ENCODE data around the gene ZNF486.
"Not testable (repeated sequence)": the region's sequence is repeated elsewhere in the genome, so short reads cannot be mapped to it uniquely, and the experiment has no call there.

The ZNF486 gene

DNA sequence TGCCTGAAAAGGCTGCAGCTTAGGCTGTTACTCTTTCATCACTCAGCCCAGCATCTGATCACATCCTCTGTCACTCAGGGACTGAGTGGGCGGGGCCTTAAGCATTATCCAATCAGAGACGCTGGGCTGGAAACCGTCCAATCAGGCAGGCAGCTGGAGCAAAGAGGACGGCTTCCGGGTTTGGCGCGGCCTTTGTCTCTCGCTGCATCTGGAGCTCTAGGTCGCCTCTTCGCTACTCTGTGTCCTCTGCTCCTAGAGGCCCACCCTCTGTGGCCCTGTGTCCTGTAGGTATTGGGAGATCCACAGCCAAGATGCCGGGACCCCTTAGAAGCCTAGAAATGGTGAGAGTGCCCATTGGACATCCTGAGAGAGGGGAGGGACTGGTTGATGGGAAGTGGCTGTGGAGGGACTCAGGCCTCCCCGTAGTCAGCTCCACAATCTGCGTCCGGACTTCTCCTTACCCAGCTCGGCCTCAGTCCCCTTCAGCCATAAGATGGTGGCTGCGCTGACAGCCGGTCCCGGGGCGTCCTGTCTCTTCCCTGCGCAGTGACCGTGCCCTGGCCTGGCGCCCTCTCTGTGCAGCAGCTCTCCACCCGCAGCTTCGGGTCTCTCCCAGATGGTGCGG is at the start of gene ZNF486:
TSS of gene ZNF486 (plus strand) at position 195 of the 625 bp plus-strand sequence. CDS start at position 312, 117 bp downstream.
- H3K36me3 Mint-ChIP-seq (ENCODE audit: low read depth), result peaks cover 54% of the 10 kb centered on the region
- H3K4me3 Mint-ChIP-seq, result peak within 1 kb of the TSS; percentile 96
- peaks cover 27% of the 10 kb centered on the region for H3K4me1 Mint-ChIP-seq
- H3K9me3 Mint-ChIP-seq, result peaks cover 33% of the 10 kb centered on the region
- ATAC-seq, result peak; percentile 95
- no peaks in the 10 kb centered on the region for H3K27me3 Mint-ChIP-seq
- H3K27ac Mint-ChIP-seq, result peak within 1 kb of the TSS; percentile 87
- DNase-seq, result peak; percentile 90

DNA sequence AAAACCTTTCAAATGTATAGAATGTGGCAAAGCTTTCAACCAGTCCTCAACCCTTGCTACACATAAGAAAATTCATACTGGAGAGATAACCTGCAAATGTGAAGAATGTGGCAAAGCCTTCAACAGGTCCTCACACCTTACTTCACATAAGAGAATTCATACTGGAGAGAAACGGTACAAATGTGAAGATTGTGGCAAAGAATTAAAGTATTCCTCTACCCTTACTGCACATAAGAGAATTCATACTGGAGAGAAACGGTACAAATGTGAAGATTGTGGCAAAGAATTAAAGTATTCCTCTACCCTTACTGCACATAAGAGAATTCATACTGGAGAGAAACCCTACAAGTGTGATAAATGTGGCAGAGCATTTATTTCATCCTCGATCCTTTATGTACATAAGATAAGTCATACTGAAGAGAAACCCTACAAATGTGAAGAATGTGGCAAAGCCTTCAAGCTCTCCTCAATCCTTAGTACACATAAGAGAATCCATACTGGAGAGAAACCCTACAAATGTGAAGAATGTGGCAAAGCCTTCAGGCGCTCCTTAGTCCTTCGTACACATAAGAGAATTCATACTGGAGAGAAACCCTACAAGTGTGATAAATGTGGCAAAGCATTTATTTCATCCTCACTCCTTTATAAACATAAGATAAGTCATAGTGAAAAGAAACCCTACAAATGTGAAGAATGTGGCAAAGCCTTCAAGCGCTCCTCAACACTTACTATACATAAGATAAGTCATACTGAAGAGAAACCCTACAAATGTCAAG is 48.8 kb upstream of the ZNF486 start:
- H3K27ac Mint-ChIP-seq, DNase-seq, H3K4me3 Mint-ChIP-seq, H3K27me3 Mint-ChIP-seq, H3K4me1 Mint-ChIP-seq, ATAC-seq: not testable (repeated sequence)
- H3K36me3 Mint-ChIP-seq (ENCODE audit: low read depth), result peaks cover 69% of the 10 kb centered on the region
- H3K9me3 Mint-ChIP-seq, result peaks cover 48% of the 10 kb centered on the region

DNA sequence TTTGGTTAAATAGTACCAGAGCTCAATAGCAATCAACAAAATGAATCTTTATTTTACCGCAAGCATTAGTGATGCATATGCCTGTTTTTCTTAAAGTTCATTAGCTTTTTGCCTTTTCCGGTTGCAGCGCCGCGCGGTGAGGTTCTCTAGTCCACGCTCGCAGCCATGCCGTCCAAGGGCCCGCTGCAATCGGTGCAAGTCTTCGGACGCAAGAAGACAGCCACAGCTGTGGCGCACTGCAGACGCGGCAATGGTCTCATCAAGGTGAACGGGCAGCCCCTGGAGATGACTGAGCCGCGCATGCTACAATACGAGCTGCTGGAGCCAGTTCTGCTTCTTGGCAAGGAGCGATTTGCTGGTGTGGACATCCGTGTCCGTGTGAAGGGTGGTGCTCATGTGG is 42.1 kb upstream of the ZNF486 start:
- Mint-ChIP-seq H3K4me3 (no peak overlapping the region), H3K27ac (no peak overlapping the region), H3K9me3 (peaks cover 40% of the 10 kb centered on the region), H3K4me1 (no peaks in the 10 kb centered on the region), H3K27me3 (no peaks in the 10 kb centered on the region), H3K36me3 (ENCODE audit: low read depth) (peaks cover 57% of the 10 kb centered on the region)
- DNase-seq, result no peak
- ATAC-seq, result no peak

DNA sequence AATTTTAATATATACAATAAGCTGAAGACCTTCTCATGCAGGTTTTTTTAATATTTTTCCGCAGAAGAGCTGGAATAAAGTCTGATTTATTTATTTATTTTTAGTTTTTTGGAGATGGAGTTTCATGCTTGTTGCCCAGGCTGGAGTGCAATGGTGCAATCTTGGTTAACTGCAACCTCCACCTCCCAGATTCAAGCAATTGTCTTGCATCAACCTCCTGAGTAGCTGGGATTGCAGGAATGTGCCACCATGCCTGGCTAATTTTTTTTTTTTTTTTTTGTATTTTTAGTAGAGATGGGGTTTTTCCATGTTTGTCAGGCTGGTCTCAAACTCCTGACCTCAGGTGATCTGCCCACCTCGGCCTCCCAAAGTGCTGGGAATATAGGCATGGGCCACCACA is 34.1 kb upstream of the ZNF486 start:
- H3K9me3 Mint-ChIP-seq, result peaks cover 30% of the 10 kb centered on the region
- not testable (repeated sequence) for DNase-seq; H3K27ac Mint-ChIP-seq; ATAC-seq; H3K27me3 Mint-ChIP-seq; H3K4me3 Mint-ChIP-seq; H3K36me3 Mint-ChIP-seq (ENCODE audit: low read depth); H3K4me1 Mint-ChIP-seq

DNA sequence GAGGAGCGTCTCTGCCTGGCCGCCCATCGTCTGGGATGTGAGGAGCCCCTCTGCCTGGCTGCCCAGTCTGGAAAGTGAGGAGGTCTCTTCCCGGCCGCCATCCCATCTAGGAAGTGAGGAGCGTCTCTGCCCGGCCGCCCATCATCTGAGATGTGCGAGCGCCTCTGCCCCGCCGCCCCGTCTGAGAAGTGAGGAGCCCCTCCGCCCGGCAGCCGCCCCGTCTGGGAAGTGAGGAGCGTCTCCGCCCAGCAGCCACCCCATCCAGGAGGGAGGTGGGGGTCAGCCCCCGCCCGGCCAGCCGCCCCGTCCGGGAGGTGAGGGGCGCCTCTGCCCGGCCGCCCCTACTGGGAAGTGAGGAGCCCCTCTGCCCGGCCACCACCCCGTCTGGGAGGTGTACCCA is 29.3 kb upstream of the ZNF486 start:
- ATAC-seq; H3K4me3 Mint-ChIP-seq; H3K27me3 Mint-ChIP-seq; H3K4me1 Mint-ChIP-seq; DNase-seq; H3K27ac Mint-ChIP-seq; H3K36me3 Mint-ChIP-seq (ENCODE audit: low read depth): not testable (repeated sequence)
- H3K9me3 Mint-ChIP-seq, result peaks cover 30% of the 10 kb centered on the region

DNA sequence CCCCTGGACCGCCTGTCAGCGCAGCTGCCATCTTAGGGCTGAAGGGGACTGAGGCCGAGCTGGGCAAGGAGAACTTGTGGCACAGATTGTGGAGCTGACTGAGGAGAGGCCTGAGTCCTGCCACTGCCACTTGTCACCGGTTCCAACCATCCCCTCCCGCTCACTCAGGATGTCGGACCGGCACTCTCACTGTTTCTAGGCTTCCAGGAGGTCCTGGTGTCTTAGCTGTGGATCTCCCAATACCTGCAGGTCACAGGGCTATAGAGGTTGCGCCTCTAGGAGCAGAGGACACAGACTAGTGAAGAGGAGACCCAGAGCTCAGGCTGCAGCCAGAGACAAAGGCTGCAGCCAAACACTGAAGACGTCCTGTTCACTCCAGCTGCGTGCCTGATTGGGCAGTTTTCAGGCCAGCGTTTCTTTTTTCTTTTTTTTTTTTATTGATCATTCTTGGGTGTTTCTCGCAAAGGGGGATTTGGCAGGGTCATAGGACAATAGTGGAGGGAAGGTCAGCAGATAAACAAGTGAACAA is 15.3 kb upstream of the ZNF486 start:
- Mint-ChIP-seq H3K27ac (no peak overlapping the region), H3K27me3 (no peaks in the 10 kb centered on the region), H3K4me1 (no peaks in the 10 kb centered on the region), H3K4me3 (no peak overlapping the region), H3K36me3 (ENCODE audit: low read depth) (peaks cover 2% of the 10 kb centered on the region), H3K9me3 (no peaks in the 10 kb centered on the region)
- ATAC-seq (no peak), DNase-seq (no peak)

DNA sequence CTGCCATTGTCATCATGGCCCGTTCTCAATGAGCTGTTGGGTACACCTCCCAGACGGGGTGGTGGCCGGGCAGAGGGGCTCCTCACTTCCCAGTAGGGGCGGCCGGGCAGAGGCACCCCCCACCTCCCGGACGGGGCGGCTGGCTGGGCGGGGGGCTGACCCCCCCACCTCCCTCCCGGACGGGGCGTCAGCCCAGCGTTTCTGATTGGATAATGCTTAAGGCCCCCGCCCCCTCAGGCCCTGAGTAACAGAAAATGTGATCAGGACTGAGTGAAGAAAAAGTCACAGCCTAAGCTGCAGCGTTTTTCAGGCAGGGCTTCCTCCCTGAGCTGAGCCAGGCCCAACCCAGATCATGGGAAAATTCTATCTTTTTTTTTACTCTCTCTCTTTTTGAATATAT is 14.5 kb upstream of the ZNF486 start:
- not testable (repeated sequence) for H3K4me3 Mint-ChIP-seq; ATAC-seq; H3K9me3 Mint-ChIP-seq; DNase-seq; H3K27ac Mint-ChIP-seq; H3K27me3 Mint-ChIP-seq; H3K4me1 Mint-ChIP-seq; H3K36me3 Mint-ChIP-seq (ENCODE audit: low read depth)

DNA sequence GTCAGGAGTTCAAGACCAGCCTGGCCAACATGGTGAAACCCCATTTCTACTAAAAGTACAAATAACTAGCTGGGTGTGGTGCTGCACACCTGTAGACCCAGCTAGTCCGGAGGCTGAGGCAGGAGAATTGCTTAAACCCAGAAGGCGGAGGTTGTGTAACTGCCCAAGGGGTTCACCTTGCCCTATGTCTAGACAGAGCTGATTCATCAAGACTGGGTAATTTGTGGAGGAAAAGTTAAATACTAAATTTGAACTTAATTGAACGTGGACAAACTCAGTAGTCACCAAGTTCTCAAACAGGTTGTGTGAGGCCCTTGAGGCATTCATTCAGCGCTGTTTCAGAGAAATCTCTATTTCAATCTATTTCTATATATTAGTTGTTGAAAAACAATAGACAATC is 13.7 kb upstream of the ZNF486 start:
- H3K27ac Mint-ChIP-seq, result no peak overlapping the region
- H3K27me3 Mint-ChIP-seq, result no peaks in the 10 kb centered on the region
- no peaks in the 10 kb centered on the region for H3K4me1 Mint-ChIP-seq
- H3K9me3 Mint-ChIP-seq, result no peaks in the 10 kb centered on the region
- no peak for ATAC-seq
- H3K4me3 Mint-ChIP-seq, result no peak overlapping the region
- no peaks in the 10 kb centered on the region for H3K36me3 Mint-ChIP-seq (ENCODE audit: low read depth)
- DNase-seq, result no peak

DNA sequence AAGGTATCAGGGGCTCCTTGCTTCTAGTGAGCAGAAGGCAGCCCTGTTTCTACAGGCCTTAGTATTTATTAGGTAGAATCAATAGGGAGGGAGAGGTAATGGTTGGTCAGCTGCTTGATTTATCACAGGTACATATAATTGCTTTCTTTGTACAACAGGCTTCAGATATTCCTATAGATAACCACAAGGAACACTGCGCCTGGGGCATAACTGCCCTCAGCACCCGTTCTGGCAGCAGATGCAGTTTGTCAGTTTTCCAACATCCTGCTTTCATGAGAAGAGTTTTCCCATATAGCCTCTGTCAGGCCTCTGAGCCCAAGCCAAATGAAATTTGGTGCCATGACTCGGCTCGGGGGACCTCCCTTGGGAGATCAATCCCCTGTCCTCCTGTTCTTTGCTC is 12.4 kb upstream of the ZNF486 start:
- H3K27ac Mint-ChIP-seq, result no peak overlapping the region
- no peak for DNase-seq
- H3K4me1 Mint-ChIP-seq, result no peaks in the 10 kb centered on the region
- no peaks in the 10 kb centered on the region for H3K27me3 Mint-ChIP-seq
- ATAC-seq, result no peak
- H3K36me3 Mint-ChIP-seq (ENCODE audit: low read depth), result no peaks in the 10 kb centered on the region
- no peak overlapping the region for H3K4me3 Mint-ChIP-seq
- no peaks in the 10 kb centered on the region for H3K9me3 Mint-ChIP-seq

DNA sequence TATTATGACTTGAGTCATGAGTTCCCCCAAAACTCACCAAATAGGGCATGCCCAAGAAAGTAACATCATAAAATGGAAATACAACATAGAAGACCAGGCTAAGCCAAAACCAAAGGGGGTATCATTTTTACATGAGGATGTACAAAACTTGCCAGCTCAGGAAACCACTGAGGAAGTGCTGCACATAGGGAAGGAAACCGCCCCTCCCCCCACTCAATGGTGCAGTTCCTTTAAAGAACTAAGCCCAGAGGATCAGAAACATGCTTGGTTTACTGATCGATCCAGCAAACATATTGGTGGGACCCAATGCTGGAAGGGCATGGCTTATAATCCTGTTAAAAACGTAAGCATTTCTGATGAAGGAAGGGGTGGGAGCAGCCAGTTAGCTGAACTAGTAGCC is 4.2 kb upstream of the ZNF486 start:
- ATAC-seq, result no peak
- Mint-ChIP-seq H3K4me3 (no peak overlapping the region), H3K4me1 (peaks cover 20% of the 10 kb centered on the region), H3K27ac (no peak overlapping the region), H3K27me3 (no peaks in the 10 kb centered on the region), H3K9me3 (peaks cover 24% of the 10 kb centered on the region), H3K36me3 (ENCODE audit: low read depth) (peaks cover 18% of the 10 kb centered on the region)
- DNase-seq, result no peak

DNA sequence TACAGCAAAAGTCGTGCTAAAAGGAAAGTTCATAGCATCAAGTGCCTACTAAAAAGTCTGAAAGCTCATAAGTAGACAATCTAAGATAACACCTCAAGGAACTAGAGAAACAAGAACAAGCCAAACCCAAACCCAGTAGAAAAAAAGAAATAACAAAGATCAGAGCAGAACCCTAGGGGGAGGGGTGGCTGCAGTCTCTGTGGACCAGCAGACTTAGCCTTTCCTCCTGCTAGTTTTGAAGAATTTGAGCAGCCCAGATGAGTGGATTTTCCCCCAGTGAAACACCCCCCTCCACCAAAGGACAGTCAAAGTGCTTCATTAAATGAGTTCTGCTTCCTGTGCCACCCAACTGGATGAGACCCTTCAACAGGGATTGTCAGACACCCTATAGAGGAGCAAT is 2.6 kb upstream of the ZNF486 start:
- DNase-seq, result no peak
- Mint-ChIP-seq H3K27me3 (no peaks in the 10 kb centered on the region), H3K36me3 (ENCODE audit: low read depth) (peaks cover 30% of the 10 kb centered on the region), H3K9me3 (peaks cover 24% of the 10 kb centered on the region), H3K27ac (no peak overlapping the region), H3K4me1 (peaks cover 23% of the 10 kb centered on the region), H3K4me3 (no peak overlapping the region)
- ATAC-seq, result no peak

DNA sequence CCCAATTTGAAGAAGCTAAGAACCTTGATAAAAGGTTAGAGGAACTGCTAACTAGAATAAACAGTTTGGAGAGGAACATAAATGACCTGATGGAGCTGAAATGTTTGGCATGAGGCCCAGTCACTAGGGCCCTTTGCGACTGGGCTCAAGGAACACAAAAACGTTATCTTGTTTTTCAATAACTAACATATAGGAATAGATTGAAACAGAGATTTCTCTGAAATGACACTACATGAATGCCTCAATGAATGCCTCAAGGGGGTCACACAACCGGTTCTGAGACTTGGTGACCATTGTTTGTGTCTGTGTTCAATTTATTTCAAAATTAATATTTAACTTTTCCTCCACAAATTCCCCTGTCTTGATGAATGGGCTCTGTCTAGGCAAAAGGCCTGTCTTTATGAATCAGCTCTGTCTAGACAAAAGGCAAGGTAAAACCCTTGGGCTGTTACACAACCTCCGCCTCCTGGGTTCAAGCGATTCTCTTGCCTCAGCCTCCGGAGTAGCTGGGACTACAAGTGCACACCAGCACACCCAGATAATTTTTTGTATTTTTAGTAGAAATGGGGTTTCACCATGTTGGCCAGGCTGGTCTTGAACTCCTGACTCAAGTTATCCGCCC is 932 bp upstream of the ZNF486 start:
- Mint-ChIP-seq H3K4me1 (peaks cover 27% of the 10 kb centered on the region), H3K4me3 (no peak overlapping the region), H3K36me3 (ENCODE audit: low read depth) (peaks cover 44% of the 10 kb centered on the region), H3K27ac (no peak overlapping the region), H3K9me3 (peaks cover 28% of the 10 kb centered on the region), H3K27me3 (no peaks in the 10 kb centered on the region)
- DNase-seq (no peak), ATAC-seq (no peak)

DNA sequence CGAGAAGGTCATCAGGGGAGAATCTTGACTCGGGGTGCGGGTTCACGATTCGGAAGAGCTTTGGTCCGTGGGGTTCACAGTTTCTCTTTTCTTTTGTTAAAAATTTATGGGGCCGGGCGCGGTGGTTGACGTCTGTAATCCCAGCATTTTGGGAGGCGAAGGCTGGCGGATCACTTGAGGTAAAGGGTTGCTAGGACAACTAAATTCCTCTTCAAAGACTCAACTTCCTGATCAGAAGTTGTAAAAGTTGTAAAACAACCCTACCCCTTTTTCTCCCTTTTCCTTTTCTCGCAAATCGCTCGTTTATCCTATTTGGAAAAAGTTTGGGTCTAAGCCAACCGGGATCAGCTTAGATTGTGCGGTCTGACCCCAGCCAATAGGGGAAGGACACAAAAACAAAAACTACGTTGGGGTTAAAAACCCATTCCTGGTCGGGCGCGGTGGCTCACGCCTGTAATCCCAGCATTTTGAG is 673 bp downstream of the ZNF486 start:
- no peak for ATAC-seq
- H3K4me1 Mint-ChIP-seq, result peaks cover 21% of the 10 kb centered on the region
- no peak for DNase-seq
- H3K4me3 Mint-ChIP-seq, result peak overlapping the region; percentile 96
- H3K27me3 Mint-ChIP-seq, result no peaks in the 10 kb centered on the region
- H3K27ac Mint-ChIP-seq, result peak overlapping the region; percentile 87
- peaks cover 27% of the 10 kb centered on the region for H3K9me3 Mint-ChIP-seq
- peaks cover 60% of the 10 kb centered on the region for H3K36me3 Mint-ChIP-seq (ENCODE audit: low read depth)

DNA sequence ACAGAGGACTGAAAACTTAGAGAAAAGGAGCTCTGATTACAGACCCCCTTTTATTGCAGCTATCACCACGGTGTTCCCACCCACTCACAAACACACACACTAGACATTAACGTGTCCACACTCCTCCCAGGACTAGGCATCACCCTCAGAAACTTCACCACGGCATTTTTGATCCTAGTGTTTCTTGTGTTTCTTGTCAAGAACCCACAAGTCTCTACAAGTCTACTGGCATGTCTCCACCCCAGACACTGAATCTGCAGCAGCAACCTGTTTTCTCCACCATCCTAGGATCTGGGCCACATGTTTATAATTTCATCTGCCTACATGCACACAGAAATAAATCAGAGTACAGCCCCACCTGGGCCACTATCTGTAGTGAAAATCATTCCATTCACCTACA is 4.3 kb downstream of the ZNF486 start:
- Mint-ChIP-seq H3K27me3 (no peaks in the 10 kb centered on the region), H3K27ac (no peak overlapping the region), H3K9me3 (peaks cover 23% of the 10 kb centered on the region), H3K4me1 (peaks cover 13% of the 10 kb centered on the region), H3K4me3 (no peak overlapping the region), H3K36me3 (ENCODE audit: low read depth) (peaks cover 76% of the 10 kb centered on the region)
- ATAC-seq, result no peak
- DNase-seq, result no peak

DNA sequence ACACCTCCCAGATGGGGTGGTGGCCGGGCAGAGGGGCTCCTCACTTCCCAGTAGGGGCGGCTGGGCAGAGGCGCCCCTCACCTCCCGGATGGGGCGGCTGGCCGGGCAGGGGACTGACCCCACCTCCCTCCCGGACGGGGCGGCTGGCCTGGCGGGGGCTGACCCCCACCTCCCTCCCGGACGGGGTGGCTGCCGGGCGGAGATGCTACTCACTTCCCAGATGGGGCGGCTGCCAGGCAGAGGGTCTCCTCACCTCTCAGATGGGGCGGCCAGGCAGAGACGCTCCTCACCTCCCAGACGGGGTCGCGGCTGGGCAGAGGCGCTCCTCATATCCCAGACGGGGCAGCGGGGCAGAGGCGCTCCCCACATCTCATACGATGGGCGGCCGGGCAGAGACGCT is 8.8 kb downstream of the ZNF486 start:
- Mint-ChIP-seq H3K36me3 (ENCODE audit: low read depth) (peaks cover 76% of the 10 kb centered on the region), H3K9me3 (peaks cover 36% of the 10 kb centered on the region)
- not testable (repeated sequence) for H3K4me3 Mint-ChIP-seq, DNase-seq, H3K4me1 Mint-ChIP-seq, ATAC-seq, H3K27ac Mint-ChIP-seq, H3K27me3 Mint-ChIP-seq

Measured in activated naive CD8-positive, alpha-beta T cell treated with anti-CD3 and anti-CD28 coated beads, Interleukin-2, amount 50 U/mL, for 24 hours (primary cell).